Measurements from ENCODE around the gene BSPH1.

GRCh38 chr19:47994209-47994802 is 2.3 kb upstream of the BSPH1 start, which contains the start of gene ELSPBP1:
- TF ChIP-seq, protein P1, sequence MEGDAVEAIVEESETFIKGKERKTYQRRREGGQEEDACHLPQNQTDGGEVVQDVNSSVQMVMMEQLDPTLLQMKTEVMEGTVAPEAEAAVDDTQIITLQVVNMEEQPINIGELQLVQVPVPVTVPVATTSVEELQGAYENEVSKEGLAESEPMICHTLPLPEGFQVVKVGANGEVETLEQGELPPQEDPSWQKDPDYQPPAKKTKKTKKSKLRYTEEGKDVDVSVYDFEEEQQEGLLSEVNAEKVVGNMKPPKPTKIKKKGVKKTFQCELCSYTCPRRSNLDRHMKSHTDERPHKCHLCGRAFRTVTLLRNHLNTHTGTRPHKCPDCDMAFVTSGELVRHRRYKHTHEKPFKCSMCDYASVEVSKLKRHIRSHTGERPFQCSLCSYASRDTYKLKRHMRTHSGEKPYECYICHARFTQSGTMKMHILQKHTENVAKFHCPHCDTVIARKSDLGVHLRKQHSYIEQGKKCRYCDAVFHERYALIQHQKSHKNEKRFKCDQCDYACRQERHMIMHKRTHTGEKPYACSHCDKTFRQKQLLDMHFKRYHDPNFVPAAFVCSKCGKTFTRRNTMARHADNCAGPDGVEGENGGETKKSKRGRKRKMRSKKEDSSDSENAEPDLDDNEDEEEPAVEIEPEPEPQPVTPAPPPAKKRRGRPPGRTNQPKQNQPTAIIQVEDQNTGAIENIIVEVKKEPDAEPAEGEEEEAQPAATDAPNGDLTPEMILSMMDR (IDR thresholded peaks at IDR 0.05), result no peak
- TF ChIP-seq, protein P2, sequence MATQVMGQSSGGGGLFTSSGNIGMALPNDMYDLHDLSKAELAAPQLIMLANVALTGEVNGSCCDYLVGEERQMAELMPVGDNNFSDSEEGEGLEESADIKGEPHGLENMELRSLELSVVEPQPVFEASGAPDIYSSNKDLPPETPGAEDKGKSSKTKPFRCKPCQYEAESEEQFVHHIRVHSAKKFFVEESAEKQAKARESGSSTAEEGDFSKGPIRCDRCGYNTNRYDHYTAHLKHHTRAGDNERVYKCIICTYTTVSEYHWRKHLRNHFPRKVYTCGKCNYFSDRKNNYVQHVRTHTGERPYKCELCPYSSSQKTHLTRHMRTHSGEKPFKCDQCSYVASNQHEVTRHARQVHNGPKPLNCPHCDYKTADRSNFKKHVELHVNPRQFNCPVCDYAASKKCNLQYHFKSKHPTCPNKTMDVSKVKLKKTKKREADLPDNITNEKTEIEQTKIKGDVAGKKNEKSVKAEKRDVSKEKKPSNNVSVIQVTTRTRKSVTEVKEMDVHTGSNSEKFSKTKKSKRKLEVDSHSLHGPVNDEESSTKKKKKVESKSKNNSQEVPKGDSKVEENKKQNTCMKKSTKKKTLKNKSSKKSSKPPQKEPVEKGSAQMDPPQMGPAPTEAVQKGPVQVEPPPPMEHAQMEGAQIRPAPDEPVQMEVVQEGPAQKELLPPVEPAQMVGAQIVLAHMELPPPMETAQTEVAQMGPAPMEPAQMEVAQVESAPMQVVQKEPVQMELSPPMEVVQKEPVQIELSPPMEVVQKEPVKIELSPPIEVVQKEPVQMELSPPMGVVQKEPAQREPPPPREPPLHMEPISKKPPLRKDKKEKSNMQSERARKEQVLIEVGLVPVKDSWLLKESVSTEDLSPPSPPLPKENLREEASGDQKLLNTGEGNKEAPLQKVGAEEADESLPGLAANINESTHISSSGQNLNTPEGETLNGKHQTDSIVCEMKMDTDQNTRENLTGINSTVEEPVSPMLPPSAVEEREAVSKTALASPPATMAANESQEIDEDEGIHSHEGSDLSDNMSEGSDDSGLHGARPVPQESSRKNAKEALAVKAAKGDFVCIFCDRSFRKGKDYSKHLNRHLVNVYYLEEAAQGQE (IDR thresholded peaks at IDR 0.05; ENCODE audit: insufficient read depth in 1 of 2, low read depth in 2 of 2, low read length in 1 of 2), result no peak

Measured in Panc1 (cell line).